ENCODE measurements around the gene RAB37. TPM values are rescaled to one million over a fixed set of nuclear protein-coding genes. Genes with fewer than 3 reads are reported as not detected.

The RAB37 gene
- total and polyA plus RNA-seq, 2 of the 13 experiments (the other 11 are each of a cell fraction or from before 2014, with no cell fraction given), result 0.91 to 3.7 TPM

- TF ChIP-seq ZBTB21 (CRISPR knock-in tag; IDR thresholded peaks at IDR 0.05) (no peak), ZNF746 (CRISPR knock-in tag; IDR thresholded peaks at IDR 0.05) (peak; percentile 57), ZNF724P (CRISPR knock-in tag; IDR thresholded peaks at IDR 0.05; ENCODE audit: borderline replicate concordance) (peak; percentile 62; the same call in 1 of the 2 replicates), NONO (IDR thresholded peaks at IDR 0.05) (no peak), NONO (CRISPR knock-in tag; conservative IDR thresholded peaks at IDR 0.05) (peak; percentile 65), ATF7-NPFF (CRISPR knock-in tag; IDR thresholded peaks at IDR 0.05; ENCODE audit: low read depth) (peak; percentile 74; the same call in 1 of the 2 replicates), ZSCAN30 (CRISPR knock-in tag; IDR thresholded peaks at IDR 0.05) (no peak), ZNF207 (IDR thresholded peaks at IDR 0.05; ENCODE audit: borderline replicate concordance) (no peak), MBD4 (IDR thresholded peaks at IDR 0.05; ENCODE audit: borderline replicate concordance, low read length) (no peak), ZNF329 (CRISPR knock-in tag; IDR thresholded peaks at IDR 0.05; ENCODE audit: low read depth) (peak; percentile 58; the same call in 1 of the 2 replicates), GATAD2A (CRISPR knock-in tag; IDR thresholded peaks at IDR 0.05) (peak; percentile 96), HOXD1 (CRISPR knock-in tag; IDR thresholded peaks at IDR 0.05) (peak; percentile 81; the same call in 1 of the 2 replicates), ATM (IDR thresholded peaks at IDR 0.05; ENCODE audit: borderline replicate concordance) (no peak), ZFY (CRISPR knock-in tag; IDR thresholded peaks at IDR 0.05) (peak; percentile 82), ESRRA (CRISPR knock-in tag; IDR thresholded peaks at IDR 0.05; ENCODE audit: low read depth) (peak; percentile 93), ZNF33A (CRISPR knock-in tag; IDR thresholded peaks at IDR 0.05; ENCODE audit: borderline replicate concordance) (no peak), KLF9 (CRISPR knock-in tag; IDR thresholded peaks at IDR 0.05; ENCODE audit: low read depth) (no peak), SIX1 (CRISPR knock-in tag; IDR thresholded peaks at IDR 0.05; ENCODE audit: borderline replicate concordance) (no peak; the same call in 1 of the 2 replicates), NFE2L2 (IDR thresholded peaks at IDR 0.05; ENCODE audit: low read length) (no peak), MTA1 (CRISPR knock-in tag; IDR thresholded peaks at IDR 0.05; ENCODE audit: borderline replicate concordance) (peak; percentile 95), POLR2A (IDR thresholded peaks at IDR 0.05; ENCODE audit: insufficient read depth in 1 of 2, low read depth in 2 of 2, low read length in 2 of 2) (peak; percentile 89), SPEN (CRISPR knock-in tag; IDR thresholded peaks at IDR 0.05; ENCODE audit: low read depth) (peak; percentile 82), ZNF761 (CRISPR knock-in tag; conservative IDR thresholded peaks at IDR 0.05) (no peak)
- TF ChIP-seq, protein P1, sequence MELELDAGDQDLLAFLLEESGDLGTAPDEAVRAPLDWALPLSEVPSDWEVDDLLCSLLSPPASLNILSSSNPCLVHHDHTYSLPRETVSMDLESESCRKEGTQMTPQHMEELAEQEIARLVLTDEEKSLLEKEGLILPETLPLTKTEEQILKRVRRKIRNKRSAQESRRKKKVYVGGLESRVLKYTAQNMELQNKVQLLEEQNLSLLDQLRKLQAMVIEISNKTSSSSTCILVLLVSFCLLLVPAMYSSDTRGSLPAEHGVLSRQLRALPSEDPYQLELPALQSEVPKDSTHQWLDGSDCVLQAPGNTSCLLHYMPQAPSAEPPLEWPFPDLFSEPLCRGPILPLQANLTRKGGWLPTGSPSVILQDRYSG (CRISPR knock-in tag; IDR thresholded peaks at IDR 0.05), result 0 out of 2 replicates have a peak, but pooled peaks have one; percentile 83
- TF ChIP-seq, protein P2, sequence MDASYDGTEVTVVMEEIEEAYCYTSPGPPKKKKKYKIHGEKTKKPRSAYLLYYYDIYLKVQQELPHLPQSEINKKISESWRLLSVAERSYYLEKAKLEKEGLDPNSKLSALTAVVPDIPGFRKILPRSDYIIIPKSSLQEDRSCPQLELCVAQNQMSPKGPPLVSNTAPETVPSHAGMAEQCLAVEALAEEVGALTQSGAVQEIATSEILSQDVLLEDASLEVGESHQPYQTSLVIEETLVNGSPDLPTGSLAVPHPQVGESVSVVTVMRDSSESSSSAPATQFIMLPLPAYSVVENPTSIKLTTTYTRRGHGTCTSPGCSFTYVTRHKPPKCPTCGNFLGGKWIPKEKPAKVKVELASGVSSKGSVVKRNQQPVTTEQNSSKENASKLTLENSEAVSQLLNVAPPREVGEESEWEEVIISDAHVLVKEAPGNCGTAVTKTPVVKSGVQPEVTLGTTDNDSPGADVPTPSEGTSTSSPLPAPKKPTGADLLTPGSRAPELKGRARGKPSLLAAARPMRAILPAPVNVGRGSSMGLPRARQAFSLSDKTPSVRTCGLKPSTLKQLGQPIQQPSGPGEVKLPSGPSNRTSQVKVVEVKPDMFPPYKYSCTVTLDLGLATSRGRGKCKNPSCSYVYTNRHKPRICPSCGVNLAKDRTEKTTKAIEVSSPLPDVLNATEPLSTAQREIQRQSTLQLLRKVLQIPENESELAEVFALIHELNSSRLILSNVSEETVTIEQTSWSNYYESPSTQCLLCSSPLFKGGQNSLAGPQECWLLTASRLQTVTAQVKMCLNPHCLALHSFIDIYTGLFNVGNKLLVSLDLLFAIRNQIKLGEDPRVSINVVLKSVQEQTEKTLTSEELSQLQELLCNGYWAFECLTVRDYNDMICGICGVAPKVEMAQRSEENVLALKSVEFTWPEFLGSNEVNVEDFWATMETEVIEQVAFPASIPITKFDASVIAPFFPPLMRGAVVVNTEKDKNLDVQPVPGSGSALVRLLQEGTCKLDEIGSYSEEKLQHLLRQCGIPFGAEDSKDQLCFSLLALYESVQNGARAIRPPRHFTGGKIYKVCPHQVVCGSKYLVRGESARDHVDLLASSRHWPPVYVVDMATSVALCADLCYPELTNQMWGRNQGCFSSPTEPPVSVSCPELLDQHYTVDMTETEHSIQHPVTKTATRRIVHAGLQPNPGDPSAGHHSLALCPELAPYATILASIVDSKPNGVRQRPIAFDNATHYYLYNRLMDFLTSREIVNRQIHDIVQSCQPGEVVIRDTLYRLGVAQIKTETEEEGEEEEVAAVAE (CRISPR knock-in tag; IDR thresholded peaks at IDR 0.05; ENCODE audit: borderline replicate concordance), result peak; percentile 63; the same call in 1 of the 2 replicates
- TF ChIP-seq, protein P3, sequence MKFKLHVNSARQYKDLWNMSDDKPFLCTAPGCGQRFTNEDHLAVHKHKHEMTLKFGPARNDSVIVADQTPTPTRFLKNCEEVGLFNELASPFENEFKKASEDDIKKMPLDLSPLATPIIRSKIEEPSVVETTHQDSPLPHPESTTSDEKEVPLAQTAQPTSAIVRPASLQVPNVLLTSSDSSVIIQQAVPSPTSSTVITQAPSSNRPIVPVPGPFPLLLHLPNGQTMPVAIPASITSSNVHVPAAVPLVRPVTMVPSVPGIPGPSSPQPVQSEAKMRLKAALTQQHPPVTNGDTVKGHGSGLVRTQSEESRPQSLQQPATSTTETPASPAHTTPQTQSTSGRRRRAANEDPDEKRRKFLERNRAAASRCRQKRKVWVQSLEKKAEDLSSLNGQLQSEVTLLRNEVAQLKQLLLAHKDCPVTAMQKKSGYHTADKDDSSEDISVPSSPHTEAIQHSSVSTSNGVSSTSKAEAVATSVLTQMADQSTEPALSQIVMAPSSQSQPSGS (CRISPR knock-in tag; IDR thresholded peaks at IDR 0.05), result peak; percentile 48; the same call in 1 of the 2 replicates
These were observed 13.4 kb downstream of the RAB37 start (continued) for GRCh38 chr17:74750327-74751069.

All from HepG2 (cell line).